Sigmoid colon (tissue), 4 donors: ENCODE measurements around the gene TCF20.

Source experiments
- POLR2AphosphoS5 ChIP-seq, 4 donors: sonication (generic); formaldehyde crosslinking; IDR thresholded peaks; one replicate each; pipeline ENCODE4 v1.6.1; 2017; ENCODE audit warnings: antibody characterized with exemption in 4 of 4
- TF ChIP-seq, protein P1 (sequence below), 4 experiments: fragments of 450-650 bp in 3 of 4; fragments of 200-600 bp in 1 of 4; IDR thresholded peaks; one replicate each; pipeline ENCODE4 v1.5.1; 2016 to 2019; ENCODE audit warnings: antibody characterized with exemption in 4 of 4, mild to moderate bottlenecking in 3 of 4, moderate library complexity in 2 of 4

DNA sequence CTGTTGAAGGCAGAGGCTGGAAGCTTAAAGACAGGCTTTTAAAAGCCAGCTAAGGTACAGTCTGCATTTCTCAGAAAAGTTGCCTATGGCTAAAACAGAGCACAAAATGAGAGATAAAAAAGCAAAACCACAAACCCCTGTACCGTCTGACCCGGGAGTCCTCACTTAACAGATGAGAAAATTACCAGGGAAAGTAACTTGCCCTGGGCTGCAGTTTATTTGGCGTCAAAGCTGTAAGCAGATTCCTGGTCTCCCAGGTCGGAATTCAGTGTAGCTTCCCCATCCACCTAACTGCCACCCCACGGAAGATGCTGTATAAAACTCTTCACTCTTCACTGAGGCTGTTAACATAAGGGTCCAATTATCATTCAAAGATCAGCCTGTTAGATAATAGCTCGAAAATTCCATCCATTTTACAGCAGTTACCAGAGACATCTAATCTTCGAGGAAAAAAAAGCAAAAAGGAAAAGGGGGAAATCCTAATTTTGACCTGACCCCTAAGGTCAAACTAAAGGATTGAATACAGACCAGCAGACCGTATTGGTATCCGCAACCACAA lies 1.5 kb downstream of the TCF20 start:
- TF ChIP-seq, protein P1, sequence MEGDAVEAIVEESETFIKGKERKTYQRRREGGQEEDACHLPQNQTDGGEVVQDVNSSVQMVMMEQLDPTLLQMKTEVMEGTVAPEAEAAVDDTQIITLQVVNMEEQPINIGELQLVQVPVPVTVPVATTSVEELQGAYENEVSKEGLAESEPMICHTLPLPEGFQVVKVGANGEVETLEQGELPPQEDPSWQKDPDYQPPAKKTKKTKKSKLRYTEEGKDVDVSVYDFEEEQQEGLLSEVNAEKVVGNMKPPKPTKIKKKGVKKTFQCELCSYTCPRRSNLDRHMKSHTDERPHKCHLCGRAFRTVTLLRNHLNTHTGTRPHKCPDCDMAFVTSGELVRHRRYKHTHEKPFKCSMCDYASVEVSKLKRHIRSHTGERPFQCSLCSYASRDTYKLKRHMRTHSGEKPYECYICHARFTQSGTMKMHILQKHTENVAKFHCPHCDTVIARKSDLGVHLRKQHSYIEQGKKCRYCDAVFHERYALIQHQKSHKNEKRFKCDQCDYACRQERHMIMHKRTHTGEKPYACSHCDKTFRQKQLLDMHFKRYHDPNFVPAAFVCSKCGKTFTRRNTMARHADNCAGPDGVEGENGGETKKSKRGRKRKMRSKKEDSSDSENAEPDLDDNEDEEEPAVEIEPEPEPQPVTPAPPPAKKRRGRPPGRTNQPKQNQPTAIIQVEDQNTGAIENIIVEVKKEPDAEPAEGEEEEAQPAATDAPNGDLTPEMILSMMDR (IDR thresholded peaks at IDR 0.05): no peak
- TF ChIP-seq POLR2AphosphoS5 (IDR thresholded peaks at IDR 0.05): no peak
